OCI-LY1 (cell line): ENCODE measurements around the gene FAF1.

Source experiments
- H2AFZ ChIP-seq: fragments of 200-600 bp; sonication (generic), shearing (Covaris generic); 2 replicates; pipeline ENCODE4 v1.6.0; 2014; ENCODE audit warnings: antibody characterized with exemption, mild to moderate bottlenecking, low read length
- H3F3A ChIP-seq: fragments of 200-600 bp; sonication (generic), shearing (Covaris generic); 2 replicates; pipeline ENCODE4 v1.6.0; 2014; ENCODE audit warnings: mild to moderate bottlenecking, antibody characterized with exemption, low read length, moderate library complexity; ENCODE audit not compliant: insufficient read depth
- H3K27ac ChIP-seq: fragments of 200-600 bp; sonication (generic); 2 replicates; pipeline ENCODE4 v1.5.1; 2014; ENCODE audit warnings: low read length, mixed run types, mild to moderate bottlenecking, low read depth; ENCODE audit not compliant: poor library complexity, severe bottlenecking
- H3K27me3 ChIP-seq: fragments of 200-600 bp; sonication (generic); 2 replicates; pipeline ENCODE4 v1.6.0; 2014; ENCODE audit warnings: antibody characterized with exemption, mild to moderate bottlenecking, low read length, moderate library complexity; ENCODE audit not compliant: insufficient read depth
- H3K36me3 ChIP-seq: fragments of 200-600 bp; sonication (generic); 2 replicates; pipeline ENCODE4 v1.6.1; 2014; ENCODE audit warnings: mild to moderate bottlenecking, antibody characterized with exemption, low read length, moderate library complexity, mixed read lengths; ENCODE audit not compliant: insufficient read depth
- H3K4me1 ChIP-seq: fragments of 200-600 bp; sonication (generic); 2 replicates; pipeline ENCODE4 v1.5.1; 2014; ENCODE audit warnings: mild to moderate bottlenecking, low read length, moderate library complexity; ENCODE audit not compliant: insufficient read depth, severe bottlenecking
- H3K4me2 ChIP-seq: fragments of 200-600 bp; sonication (generic), shearing (Covaris generic); 2 replicates; pipeline ENCODE4 v1.6.1; 2014; ENCODE audit warnings: low read length
- H3K4me3 ChIP-seq: fragments of 200-600 bp; sonication (generic); 2 replicates; pipeline ENCODE4 v1.5.1; 2014; ENCODE audit warnings: low read length, low read depth, mild to moderate bottlenecking, mixed read lengths; ENCODE audit not compliant: poor library complexity, severe bottlenecking
- H3K79me2 ChIP-seq: fragments of 200-600 bp; shearing (Covaris generic); 2 replicates; pipeline ENCODE4 v1.6.1; 2016; ENCODE audit warnings: mixed run types, low read length, mixed read lengths; ENCODE audit not compliant: insufficient read depth
- H3K9ac ChIP-seq: fragments of 200-600 bp; sonication (generic), shearing (Covaris generic); 2 replicates; pipeline ENCODE4 v1.6.1; 2014; ENCODE audit warnings: mild to moderate bottlenecking, low read length, mixed read lengths
- H3K9me2 ChIP-seq: fragments of 200-600 bp; sonication (generic), shearing (Covaris generic); 2 replicates; pipeline ENCODE4 v1.6.1; 2014; ENCODE audit warnings: low read depth, mild to moderate bottlenecking, low read length, mixed read lengths
- H3K9me3 ChIP-seq: fragments of 200-600 bp; shearing (Covaris generic); 2 replicates; pipeline ENCODE4 v1.6.1; 2014; ENCODE audit warnings: low read length, mixed read lengths
- H4K20me1 ChIP-seq: fragments of 200-600 bp; sonication (generic), shearing (Covaris generic); 2 replicates; pipeline ENCODE4 v1.6.0; 2016; ENCODE audit warnings: mild to moderate bottlenecking, low read length; ENCODE audit not compliant: insufficient read depth
- EZH2 ChIP-seq: fragments of 200-600 bp; sonication (generic), shearing (Covaris generic); IDR thresholded peaks from 2 replicates; pipeline ENCODE4 v1.8.0; 2017; ENCODE audit warnings: borderline replicate concordance, mixed run types, mild to moderate bottlenecking, antibody characterized with exemption, low read length, moderate library complexity, mixed read lengths
- TF ChIP-seq, protein P1 (sequence below): fragments of 200-600 bp; sonication (generic), shearing (Covaris generic); IDR thresholded peaks from 2 replicates; pipeline ENCODE4 v1.5.1; 2017; ENCODE audit warnings: mild to moderate bottlenecking, antibody characterized with exemption, low read length, moderate library complexity, mixed read lengths

Gene FAF1

DNA sequence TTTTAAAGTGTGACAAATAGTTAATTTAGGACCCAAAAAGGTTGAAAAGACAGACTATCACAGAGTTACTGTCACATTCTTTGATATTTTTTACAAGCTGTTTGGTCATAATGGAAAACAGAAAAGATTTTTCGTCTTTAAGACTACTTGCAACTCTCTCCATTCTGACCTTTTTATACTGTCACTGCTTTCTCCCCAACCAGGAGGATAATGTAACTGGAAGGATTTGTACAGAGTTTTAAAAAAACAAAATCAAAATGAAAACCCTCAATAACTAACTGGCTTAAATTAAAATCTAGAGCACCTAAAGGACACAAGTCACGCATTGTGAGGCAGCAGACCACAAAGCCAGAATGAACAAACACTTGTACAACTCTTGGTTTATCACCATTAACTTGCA lies 257.7 kb downstream of the FAF1 start:
- H3F3A ChIP-seq = no peaks in the 10 kb centered on the region
- H3K4me2 ChIP-seq = no peak overlapping the region
- no peaks in the 10 kb centered on the region for H4K20me1 ChIP-seq
- no peak overlapping the region for H3K4me3 ChIP-seq
- H3K79me2 ChIP-seq = no peaks in the 10 kb centered on the region
- H3K4me1 ChIP-seq = peaks cover 20% of the 10 kb centered on the region
- H3K9me3 ChIP-seq = no peaks in the 10 kb centered on the region
- no peaks in the 10 kb centered on the region for H3K36me3 ChIP-seq
- H3K9me2 ChIP-seq = no peaks in the 10 kb centered on the region
- no peaks in the 10 kb centered on the region for H3K27me3 ChIP-seq
- no peak overlapping the region for H3K27ac ChIP-seq
- no peak for TF ChIP-seq EZH2
- TF ChIP-seq, protein P1, sequence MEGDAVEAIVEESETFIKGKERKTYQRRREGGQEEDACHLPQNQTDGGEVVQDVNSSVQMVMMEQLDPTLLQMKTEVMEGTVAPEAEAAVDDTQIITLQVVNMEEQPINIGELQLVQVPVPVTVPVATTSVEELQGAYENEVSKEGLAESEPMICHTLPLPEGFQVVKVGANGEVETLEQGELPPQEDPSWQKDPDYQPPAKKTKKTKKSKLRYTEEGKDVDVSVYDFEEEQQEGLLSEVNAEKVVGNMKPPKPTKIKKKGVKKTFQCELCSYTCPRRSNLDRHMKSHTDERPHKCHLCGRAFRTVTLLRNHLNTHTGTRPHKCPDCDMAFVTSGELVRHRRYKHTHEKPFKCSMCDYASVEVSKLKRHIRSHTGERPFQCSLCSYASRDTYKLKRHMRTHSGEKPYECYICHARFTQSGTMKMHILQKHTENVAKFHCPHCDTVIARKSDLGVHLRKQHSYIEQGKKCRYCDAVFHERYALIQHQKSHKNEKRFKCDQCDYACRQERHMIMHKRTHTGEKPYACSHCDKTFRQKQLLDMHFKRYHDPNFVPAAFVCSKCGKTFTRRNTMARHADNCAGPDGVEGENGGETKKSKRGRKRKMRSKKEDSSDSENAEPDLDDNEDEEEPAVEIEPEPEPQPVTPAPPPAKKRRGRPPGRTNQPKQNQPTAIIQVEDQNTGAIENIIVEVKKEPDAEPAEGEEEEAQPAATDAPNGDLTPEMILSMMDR = no peak
- H2AFZ ChIP-seq = no peak overlapping the region
- no peak overlapping the region for H3K9ac ChIP-seq

DNA sequence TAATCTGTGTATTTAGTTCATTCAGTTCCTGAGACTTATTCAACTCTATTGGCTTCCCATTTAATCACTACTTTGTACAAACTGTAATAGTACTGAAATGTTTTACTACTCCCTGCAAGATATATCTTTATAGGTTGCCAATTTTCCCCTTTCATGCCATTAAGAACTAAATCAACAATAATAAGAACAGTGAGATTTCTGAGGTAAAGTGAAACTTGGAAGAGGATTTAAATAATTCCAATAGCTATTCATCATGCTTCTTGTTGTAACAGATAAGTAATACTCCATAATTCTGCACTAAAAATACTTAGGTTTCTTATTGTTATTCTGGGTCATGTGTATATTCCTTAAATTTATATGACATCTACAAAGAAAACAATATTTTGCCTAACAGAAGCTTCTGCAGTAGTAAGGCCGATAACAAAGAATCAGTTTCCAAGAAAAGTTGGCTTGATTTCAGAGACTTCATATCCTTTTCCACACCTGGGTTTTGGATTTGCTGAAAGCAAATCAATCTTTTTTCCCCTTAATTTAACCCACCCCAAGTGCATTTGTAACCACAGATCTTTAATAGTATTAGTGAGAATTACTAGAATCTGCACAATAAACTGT lies 258.3 kb downstream of the FAF1 start:
- Histone ChIP-seq H3K27ac (no peak overlapping the region), H3K4me2 (no peak overlapping the region), H3K9me2 (no peaks in the 10 kb centered on the region), H3K27me3 (no peaks in the 10 kb centered on the region), H3F3A (no peaks in the 10 kb centered on the region), H2AFZ (no peak overlapping the region), H3K9ac (no peak overlapping the region), H4K20me1 (no peaks in the 10 kb centered on the region), H3K36me3 (no peaks in the 10 kb centered on the region), H3K79me2 (no peaks in the 10 kb centered on the region), H3K4me1 (peaks cover 20% of the 10 kb centered on the region), H3K9me3 (no peaks in the 10 kb centered on the region), H3K4me3 (no peak overlapping the region)
- TF ChIP-seq, protein P1 = no peak
- no peak for TF ChIP-seq EZH2

DNA sequence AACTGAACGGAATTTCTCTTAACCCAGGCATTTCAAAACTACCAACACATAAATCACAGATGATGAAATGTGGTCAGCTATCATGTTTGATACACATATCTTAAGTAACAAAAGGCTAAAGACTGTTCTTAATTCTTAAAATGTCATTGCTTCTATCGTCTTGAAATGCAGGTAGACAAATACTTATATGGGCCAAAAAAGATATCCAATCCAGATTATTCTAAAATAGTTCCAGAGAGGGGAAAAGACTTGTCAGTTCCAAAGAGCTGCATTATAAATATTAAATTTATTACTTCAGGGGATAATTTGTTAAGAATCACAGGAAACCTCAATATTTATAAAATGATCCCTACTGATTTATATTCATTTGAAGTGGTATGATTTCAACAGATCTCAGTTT lies 259.4 kb downstream of the FAF1 start:
- no peaks in the 10 kb centered on the region for H3K27me3 ChIP-seq
- no peaks in the 10 kb centered on the region for H3K79me2 ChIP-seq
- H3K9me2 ChIP-seq = no peaks in the 10 kb centered on the region
- H3F3A ChIP-seq = no peaks in the 10 kb centered on the region
- H3K9ac ChIP-seq = no peak overlapping the region
- H2AFZ ChIP-seq = no peak overlapping the region
- H3K36me3 ChIP-seq = no peaks in the 10 kb centered on the region
- H3K9me3 ChIP-seq = no peaks in the 10 kb centered on the region
- H3K4me1 ChIP-seq = peaks cover 15% of the 10 kb centered on the region
- no peaks in the 10 kb centered on the region for H4K20me1 ChIP-seq
- no peak for TF ChIP-seq EZH2
- TF ChIP-seq, protein P1 = no peak
- no peak overlapping the region for H3K27ac ChIP-seq
- no peak overlapping the region for H3K4me3 ChIP-seq
- H3K4me2 ChIP-seq = no peak overlapping the region
